Activated CD8-positive, alpha-beta memory T cell treated with anti-CD3 and anti-CD28 coated beads, Interleukin-2, amount 50 U/mL, for 1 hour (primary cell): ENCODE data around the gene GCK.
A peak's percentile ranks its signal among the peaks of the same experiment; 100 is the strongest.
"Not testable (repeated sequence)": the region's sequence is repeated elsewhere in the genome, so short reads cannot be mapped to it uniquely, and the experiment has no call there.

Experiments
- DNase-seq: peaks from one replicate; pipeline ENCODE4 v3.0.0-alpha.2; 2020; ENCODE audit errors: extremely low read depth

Gene GCK

DNA sequence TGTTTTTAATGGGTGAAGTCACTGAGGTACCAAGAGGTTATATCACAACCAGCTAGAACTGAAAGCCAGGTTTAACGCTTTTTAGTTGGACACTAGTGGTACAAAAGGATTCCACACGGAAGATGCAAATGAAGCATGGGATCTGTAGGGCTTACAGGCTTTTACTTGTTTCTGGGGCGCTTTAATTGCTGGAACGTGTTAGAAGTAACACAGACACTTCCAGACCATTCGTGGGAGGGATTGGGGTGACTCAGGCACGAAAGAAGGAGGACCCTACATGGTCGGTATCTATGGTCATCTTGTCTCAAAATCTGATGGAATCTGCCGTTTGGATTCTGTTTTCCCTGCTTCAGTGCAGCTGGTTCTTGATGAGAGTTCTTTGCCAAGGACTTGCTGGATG lies 12.6 kb upstream of the GCK start:
- no peak for DNase-seq

DNA sequence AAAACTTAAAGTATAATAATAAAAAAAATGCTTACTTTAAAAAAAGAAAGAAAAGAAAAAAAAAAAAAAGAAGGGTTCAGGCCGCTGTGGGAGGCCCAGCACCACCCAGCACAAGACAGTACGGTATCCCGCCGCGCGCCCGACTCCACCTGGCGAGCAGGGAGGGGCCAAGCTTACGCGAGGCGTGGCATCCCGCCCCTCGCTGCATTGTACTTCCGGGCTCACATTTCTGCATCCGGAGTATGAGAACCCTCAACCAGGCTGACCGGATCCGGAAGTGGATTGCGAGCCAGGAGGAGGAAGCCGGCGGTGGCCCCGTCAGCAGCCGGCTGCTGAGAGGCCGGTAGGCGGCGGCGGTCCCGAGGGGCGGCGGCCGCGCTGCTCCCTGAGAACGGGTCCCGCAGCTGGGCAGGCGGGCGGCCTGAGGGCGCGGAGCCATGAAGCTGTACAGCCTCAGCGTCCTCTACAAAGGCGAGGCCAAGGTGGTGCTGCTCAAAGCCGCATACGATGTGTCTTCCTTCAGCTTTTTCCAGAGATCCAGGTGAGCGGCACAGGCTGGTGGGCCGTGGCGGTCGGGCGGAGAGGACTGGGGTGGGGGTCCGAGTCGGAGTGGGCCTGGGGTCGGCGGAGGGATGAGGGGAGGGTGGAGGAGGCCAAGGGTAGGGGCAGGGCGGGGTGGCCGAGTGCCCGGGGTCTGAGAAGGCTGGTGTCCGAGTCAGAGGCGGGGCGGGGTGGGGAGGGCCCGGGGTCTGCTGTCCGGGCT lies 11.6 kb upstream of the GCK start, which contains the start of gene YKT6:
YKT6 (plus strand) TSS at position 280 of the 763 bp plus-strand sequence; CDS start at position 438, 158 bp downstream.
- peak; percentile 87 for DNase-seq

DNA sequence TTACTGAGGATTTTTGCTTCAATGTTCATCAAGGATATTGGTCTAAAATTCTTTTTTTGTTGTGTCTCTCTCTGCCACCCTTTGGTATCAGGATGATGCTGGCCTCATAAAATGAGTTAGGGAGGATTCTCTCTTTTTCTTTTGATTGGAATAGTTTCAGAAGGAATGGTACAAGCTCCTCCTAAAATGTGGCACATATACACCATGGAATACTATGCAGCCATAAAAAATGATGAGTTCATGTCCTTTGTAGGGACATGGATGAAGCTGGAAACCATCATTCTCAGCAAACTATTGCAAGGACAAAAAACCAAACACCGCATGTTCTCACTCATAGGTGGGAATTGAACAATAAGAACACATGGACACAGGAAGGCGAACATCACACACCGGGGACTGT lies 10.9 kb upstream of the GCK start:
- DNase-seq: not testable (repeated sequence)

DNA sequence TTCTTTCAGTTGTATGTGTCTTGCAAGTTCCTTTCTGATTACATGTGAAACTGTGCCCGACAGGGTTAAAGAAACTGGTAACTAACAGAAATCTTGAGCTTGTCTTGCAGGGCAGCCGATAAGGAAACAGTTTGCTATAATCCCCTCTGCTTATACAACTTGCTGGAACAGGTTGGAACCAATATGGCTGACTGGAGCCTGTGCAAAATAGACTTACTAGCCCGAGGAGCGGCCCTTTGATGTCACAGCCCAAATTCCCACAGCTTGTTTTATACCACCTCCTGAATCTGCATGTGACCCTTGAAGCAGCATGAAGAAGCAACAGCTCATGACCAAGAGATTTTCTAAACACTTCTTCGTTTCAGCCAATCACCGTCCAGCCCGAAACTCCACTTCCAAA lies 8.2 kb upstream of the GCK start:
- no peak for DNase-seq

DNA sequence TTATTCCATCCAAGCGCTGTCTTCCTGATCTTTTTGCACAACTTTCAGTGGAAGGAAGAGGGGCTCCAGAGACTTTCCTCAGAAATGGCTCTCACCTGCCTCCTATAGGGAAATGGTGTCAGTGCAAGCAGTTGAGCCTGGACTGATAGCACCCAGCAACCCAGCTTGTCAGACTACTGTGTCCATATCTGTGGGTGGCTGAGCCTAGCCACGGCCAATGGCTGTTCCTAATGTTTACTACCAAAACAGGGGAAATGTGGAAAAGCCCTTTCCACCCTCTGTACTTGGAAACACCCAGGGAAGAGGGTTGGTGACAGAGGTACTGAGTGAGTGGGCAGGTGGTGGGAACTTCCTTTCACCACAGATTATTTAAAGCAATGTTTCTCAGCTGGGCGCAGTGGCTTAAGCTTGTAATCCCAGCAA lies 7.2 kb upstream of the GCK start:
- no peak for DNase-seq

DNA sequence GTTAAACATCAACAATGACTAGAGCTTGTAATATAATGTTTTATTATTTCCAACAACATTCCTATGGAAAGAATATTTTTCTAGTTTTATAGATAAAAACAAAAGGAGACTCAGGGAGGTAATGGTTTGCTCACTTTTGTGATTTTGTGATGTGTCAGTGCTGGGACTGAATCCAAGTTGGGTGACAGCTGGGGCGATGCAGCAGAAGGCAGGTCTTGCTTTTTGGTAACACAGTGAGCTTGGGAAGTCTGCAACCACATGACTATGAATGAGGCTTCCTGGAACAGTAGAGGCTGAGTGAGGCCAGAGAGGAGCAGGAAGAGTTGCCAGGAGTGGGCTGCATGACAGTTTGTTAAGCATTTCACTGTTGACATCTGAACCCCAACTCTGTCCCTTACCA lies 6.7 kb upstream of the GCK start:
- DNase-seq: no peak

DNA sequence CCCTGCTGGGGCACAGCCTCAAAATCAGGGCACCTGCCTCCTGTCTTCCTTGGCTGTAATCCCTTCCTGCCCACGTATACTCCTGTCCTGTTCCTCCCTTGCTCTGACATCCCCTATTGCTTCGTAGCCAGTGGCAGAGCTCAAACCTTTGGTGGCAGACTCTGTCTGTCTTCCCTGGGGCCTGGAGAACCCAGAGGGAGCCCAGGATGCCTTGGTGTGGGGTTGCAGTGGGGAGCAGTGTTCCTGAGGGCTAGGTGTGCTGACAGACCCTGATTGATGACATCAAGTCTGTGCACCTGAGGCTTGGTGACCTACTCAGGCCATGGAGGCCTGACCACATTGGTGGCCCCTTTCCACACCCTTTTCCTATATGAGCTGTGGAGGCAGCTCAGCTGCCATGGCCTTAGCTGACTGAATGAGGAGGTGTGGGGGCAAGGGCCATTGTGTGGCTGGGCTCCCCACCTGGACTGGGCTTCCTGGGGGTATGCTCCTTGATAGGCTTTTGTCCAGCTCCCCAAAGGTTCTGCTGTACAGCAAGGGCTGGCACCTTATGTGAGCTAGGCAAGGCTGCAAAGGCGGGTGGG lies 5.4 kb upstream of the GCK start:
- no peak for DNase-seq

DNA sequence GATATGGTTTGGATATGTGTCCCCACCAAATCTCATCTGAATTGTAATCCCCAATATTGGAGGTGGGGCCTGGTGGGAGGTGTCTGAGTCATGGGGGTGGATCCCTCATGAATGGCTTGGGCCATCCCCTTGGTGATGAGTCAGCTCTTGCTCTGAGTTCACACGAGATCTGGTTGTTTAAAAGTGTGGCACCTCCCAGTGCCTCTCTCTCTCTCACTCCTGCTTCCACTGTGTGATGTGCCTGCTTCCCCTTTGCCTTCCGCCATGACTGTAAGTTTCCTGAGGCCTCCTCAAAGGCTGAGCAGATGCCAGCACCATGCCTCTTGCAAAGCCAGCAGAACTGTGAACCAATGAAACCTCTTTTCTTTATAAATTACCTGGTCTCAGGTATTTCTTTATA lies 4.8 kb upstream of the GCK start:
- no peak for DNase-seq

DNA sequence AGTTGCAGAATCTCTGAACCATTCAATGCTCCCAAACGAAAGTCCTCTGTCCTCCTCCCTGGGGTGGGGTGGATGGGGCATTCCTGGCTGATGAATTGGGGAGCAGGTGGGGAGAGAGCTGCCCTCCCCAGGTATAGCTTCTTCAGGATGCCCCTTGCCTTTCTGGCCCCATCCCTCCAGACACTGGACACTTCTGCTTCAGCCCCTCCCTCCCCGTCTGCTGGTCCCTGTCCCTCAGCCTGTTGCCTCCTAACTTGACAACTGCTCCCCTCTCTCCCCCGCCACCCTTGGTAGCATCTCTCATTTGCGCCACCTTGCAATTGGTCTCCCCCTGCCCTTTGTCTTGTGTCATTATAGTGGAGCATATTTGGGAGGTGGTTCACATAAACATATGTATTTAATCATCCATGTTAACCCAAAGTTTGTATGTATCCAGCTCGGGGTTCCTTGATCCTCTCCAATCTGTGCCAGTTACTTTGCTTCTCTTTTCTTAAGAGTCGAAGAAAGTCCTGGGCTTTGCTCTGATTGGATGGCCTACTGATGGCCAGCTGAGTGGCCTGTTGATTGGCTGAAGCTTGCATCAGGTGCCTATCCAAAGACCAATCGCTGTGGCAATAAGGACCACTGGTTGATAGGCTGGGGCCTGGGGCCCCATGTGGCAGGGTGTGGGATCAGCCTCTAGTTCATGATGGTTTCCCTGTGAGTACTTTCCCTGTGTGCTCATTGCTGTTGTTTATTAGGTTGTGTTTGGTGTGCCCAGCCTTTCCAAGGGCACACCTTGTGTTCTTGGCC lies 4.0 kb upstream of the GCK start:
- no peak for DNase-seq

DNA sequence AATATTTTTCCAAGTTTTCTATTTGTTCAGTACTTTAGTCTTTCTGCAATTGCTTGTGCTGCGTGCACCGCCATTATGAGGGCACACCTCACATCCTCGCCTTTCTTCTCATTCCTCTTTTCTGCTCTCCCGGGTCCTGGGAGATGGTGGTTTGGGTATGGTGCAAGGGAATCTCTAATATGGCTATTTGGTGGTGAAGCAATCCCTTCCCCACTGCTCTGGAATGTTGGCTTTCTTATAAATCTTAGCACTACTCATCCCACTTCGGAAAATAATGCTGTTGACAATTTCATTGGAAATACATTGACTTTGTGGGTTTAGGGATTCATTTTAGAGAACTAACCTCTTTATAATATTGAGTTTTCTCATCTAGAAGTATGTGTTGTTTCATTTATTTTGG lies 1.9 kb upstream of the GCK start:
- no peak for DNase-seq

DNA sequence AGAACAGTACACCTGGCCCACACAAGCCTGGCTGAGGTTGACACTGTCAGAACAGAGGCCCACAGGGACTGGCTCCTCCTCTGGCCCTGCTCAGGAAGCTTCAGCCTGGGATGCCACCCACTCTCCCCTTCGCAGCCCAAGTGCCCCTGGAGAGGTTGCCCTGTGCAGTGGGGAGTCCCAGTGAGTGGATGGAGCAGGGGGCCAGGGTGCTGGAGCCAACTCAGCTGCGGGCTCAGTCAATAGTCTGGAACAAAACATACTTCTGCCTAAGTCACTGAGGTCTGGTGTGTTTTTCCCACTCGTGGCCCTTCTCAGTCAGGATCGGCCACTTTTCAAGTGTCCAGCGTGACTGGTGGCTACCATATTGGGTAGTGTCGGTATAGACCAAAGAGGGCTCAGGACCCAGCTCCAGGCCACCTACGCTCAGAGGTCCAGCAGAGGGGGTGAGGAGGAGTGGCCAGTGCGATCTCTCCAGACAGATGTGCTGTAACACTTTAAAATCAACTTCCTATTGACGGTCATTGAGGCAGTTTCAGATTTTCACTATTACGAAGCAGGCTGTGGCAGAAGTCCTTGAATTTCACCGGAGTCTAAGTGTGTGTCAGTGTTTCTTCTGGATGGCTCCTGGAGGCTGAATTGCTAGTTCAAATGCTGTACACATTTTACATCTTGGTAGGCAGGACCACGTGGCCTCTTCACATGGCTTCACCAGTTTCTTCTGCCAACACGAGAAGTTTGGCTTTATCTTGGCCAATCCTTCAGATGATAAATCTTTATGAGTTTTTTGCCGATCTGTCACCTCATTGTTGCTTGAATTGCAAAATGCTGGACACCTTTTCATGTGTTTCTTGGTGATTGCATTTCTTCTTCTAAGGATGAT lies 994 bp upstream of the GCK start:
- DNase-seq: no peak

DNA sequence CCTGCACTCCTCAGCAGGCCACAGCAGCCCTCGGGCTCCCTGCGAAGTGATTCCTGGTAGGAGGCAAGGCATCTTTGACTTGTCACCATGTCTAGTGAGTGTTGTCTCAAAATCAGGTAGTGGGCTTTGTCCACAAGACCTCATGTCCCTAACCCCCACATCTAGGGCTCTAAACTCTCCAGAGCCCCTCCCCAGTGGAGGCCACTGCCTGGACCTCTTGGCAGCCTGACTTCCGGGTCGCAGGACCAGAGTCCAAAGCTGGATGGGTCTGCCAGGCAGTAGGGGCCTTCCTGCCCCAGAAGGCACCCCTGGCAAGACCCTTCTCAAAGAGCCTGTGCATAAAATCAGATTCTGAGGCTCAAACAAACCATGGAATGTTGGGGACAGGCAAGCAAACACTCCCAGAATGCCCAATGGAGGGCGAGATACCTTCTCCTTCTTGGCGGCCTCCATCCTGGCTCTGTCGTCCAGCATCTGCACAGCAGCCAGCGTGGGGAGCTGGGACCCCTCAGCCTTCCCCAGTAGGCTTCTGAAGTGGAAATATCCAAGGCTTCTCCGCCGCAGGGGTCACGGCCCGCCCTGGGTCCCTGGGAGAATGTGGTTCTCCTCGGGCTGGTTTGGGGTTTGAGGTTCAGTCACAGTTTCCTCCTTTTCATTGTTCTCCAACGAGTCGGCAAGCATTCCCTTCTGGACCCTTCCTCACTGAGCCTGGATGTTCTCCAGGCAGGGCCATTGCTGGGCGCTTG lies 586 bp downstream of the GCK start:
- no peak for DNase-seq

DNA sequence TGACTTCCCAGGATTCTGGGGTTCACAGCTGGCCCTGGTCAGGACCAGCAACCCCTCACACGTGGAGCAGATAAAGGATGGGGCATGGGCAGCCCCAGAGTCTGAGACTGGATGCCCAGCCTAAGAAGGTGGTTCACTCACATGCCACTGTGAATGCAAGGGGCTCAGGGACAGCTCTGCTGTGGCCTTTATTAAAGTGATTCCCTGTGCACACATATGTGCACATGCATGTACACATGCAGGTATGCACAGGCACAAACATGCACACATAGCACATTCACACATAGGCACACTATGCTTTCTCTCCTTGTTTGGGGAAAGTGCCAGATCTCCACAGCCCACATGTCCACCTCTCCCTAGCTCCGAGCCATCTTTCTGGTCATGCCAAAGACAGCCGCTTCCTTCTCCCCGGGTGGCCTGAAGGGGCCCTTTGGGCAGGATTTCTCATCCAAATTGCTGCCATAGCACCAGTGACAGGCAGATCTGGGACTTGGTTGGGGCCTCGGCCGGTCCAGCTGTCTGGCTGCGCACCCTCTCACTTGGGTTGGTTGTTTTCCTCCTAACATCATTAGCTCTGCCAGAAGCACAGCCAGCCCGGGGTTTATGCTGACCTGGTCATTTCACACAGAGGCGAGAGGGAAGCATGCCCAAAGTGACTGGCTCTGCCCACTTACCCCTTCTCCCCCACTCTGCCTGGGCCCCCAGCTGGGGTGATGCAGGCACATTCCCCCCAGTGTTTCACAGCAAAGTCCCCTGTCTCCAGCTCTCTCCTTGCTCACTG lies 1.4 kb downstream of the GCK start:
- DNase-seq: no peak

DNA sequence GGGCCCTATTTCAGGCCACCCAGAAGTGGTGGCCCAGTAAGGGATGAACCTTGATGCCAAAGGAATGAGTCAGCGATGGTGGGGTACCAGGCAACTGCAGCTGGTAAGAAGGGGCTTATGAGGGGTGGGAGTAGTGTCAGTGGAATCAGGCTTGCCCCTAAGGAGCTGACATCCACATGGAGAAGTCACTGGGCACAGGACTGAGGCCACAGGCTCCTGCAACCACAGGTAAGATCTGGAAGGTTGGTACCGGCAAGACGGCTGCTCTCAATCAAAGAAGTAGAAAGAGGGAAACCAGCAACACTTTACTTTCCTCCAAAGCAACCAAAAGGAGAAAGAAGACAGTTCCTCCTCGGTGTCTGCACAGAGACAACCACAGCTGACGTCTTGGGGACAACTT lies 2.5 kb downstream of the GCK start:
- DNase-seq: no peak

DNA sequence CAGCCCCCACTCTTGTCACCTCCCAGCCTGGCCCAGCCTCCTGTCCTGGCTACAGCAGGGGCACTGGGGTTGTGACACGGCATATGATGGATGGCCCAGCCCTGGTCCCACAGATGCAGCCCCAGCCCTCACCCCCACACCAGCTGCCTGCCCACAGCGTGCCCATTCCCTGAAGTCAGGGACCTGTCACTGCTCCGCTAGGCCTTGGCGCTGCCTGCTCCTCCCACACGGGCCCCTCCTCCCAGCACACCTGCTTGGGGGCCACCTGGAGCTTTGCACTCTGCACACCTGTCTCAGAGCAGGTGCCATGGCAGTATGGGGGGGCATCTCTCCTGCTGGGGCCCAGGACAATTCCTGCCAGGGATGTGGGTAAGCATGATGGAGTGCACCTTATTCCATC lies 3.5 kb downstream of the GCK start:
- no peak for DNase-seq

DNA sequence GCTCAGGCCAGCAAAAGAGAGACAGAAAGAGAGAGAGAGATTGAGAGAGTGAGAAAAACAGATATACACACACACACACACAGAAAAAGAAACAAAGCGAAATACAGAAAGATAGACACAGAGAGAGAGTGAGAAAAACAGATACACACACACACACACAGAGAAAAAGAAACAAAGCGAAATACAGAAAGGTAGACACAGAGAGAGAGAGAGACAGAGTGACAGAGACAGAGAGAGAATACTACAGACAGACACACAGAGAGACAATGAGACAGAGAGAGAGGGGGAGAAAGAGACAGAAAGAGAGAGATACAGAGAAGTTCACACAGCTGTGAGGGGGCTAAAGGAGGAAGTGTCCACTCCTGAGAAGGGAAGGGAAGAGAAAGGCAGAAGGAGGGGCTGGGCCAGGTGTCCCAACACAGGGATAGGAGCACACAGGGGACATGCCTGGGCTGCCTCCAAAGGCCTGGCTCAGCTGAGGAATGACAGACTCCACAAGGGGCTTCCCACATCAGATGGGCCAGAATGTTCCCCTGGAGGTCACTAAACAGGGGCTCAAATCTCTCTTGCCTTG lies 4.3 kb downstream of the GCK start:
- DNase-seq: no peak

DNA sequence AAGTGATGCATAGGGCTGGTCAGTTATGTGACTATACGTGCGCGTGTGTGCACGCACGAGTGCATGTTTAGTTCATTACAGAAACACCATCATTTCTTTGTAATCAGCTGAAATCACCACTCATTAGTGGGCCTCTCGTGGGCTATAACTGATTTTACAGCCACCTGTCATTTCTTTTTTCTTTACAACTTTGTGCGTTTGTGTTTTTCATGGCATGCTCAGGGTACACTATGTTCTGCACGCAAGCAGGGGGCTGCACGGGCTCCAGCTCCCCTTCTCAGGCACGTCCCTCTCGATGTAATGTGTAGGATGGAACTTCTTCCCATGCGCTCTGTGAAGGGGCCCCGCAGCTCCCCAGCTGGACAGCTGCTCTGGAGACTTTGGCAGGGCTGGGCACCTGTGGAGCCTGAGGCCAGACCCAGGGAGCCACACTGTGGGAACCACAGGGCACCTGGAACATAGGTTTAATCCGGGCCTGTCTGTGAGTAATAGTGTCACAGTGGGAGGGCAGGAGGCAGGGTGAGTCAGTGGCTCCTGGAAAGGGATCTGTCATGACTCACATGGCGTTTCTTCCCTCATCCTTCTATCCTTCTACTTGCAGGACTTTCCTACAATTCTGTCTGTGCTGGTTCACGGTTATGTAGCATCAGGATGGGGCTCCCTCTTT lies 4.9 kb downstream of the GCK start:
- DNase-seq: no peak

DNA sequence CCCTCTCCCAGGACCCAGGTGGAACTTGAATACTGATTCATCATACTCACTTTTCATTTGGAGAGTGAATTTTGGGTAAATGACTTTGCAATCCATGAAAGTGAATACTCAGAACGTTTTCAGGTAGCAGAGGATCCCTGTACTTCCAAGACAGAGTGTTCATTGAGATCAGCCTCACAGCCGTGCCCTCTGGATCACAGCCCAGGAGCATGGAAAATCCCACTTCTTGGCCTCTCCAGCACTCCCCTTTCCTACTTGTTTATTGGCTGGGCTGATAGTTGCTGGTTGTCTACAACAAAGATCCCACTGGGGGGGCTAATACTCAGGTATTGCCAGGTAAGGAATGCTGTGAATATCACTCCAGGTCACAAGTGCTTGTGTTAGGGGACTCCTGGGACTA lies 5.9 kb downstream of the GCK start:
- no peak for DNase-seq

DNA sequence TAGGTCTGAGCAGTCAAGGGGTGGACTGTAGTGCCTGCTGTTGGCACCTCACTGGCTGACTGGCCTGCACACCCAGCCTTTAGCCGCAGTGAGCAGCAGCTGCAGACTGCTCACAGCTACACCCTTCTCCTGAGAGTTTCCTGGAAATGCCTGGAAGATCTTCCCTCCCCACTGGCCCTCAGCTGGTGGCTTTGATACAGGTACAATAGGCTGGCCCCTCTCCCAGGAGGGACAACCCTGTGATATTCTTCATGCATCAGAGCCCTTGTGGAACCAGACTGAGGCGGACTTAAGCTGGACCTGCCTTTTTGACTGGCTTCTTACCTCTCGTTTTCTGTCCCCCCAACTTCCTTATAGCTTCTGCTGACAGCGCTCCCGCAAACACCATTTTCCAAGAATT lies 6.4 kb downstream of the GCK start:
- no peak for DNase-seq

DNA sequence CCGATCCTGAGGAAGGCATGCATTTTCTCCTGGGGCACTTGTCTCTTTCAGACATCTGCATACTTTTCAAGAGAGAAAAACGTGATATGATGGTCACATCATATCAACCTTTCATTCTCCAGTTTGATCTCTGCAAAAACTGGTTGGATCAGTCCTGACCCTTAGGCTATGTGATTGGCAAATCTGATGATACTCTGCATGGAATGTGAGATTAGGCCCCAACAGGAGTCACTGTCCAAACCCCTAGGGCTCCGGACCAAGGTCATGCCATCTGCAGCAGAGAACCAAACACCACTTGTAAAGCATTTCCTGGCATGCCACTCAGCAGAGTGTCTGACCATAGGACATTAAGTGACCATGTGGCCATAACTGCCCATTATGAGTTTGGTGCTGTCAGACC lies 8.6 kb downstream of the GCK start:
- no peak for DNase-seq
